ENCODE results near the gene CNN2.

Gene CNN2

GRCh38 chr19:1046117-1046626 lies 19.8 kb downstream of the CNN2 start:
- in situ Hi-C loops (cut with MboI; ENCODE audit: low sequenced_read_pairs), result no loop called here

- in situ Hi-C loops (cut with MboI; ENCODE audit: low sequenced_read_pairs), result no loop called here
These were observed 20.7 kb downstream of the CNN2 start for GRCh38 chr19:1046836-1047695.

- in situ Hi-C loops (cut with MboI; ENCODE audit: low sequenced_read_pairs), result no loop called here
These were observed 21.3 kb downstream of the CNN2 start for GRCh38 chr19:1047696-1048147.

GRCh38 chr19:1049106-1049505 lies 22.7 kb downstream of the CNN2 start:
- in situ Hi-C loops (cut with MboI; ENCODE audit: low sequenced_read_pairs), result no loop called here

GRCh38 chr19:1049800-1050199 lies 23.4 kb downstream of the CNN2 start:
- in situ Hi-C loops (cut with MboI; ENCODE audit: low sequenced_read_pairs), result no loop called here

GRCh38 chr19:1050989-1051788 lies 24.8 kb downstream of the CNN2 start:
- in situ Hi-C loops (cut with MboI; ENCODE audit: low sequenced_read_pairs), result no loop called here

- in situ Hi-C loops (cut with MboI; ENCODE audit: low sequenced_read_pairs), result no loop called here
These were observed 25.4 kb downstream of the CNN2 start for GRCh38 chr19:1051791-1052190.

- in situ Hi-C loops (cut with MboI; ENCODE audit: low sequenced_read_pairs), result no loop called here
These were observed 26.1 kb downstream of the CNN2 start for GRCh38 chr19:1052349-1052975.

GRCh38 chr19:1053176-1054101 lies 27.0 kb downstream of the CNN2 start:
- in situ Hi-C loops (cut with MboI; ENCODE audit: low sequenced_read_pairs), result no loop called here

GRCh38 chr19:1054102-1055027 lies 28.0 kb downstream of the CNN2 start:
- in situ Hi-C loops (cut with MboI; ENCODE audit: low sequenced_read_pairs), result no loop called here

GRCh38 chr19:1055028-1055425 lies 28.6 kb downstream of the CNN2 start:
- in situ Hi-C loops (cut with MboI; ENCODE audit: low sequenced_read_pairs), result no loop called here

GRCh38 chr19:1055886-1056620 lies 29.6 kb downstream of the CNN2 start:
- in situ Hi-C loops (cut with MboI; ENCODE audit: low sequenced_read_pairs), result no loop called here

GRCh38 chr19:1057176-1057855 lies 30.9 kb downstream of the CNN2 start:
- in situ Hi-C loops (cut with MboI; ENCODE audit: low sequenced_read_pairs), result no loop called here

- in situ Hi-C loops (cut with MboI; ENCODE audit: low sequenced_read_pairs), result no loop called here
These were observed 31.7 kb downstream of the CNN2 start for GRCh38 chr19:1058112-1058511.

GRCh38 chr19:1060689-1061088 lies 34.3 kb downstream of the CNN2 start:
- in situ Hi-C loops (cut with MboI; ENCODE audit: low sequenced_read_pairs), result no loop called here

- in situ Hi-C loops (cut with MboI; ENCODE audit: low sequenced_read_pairs), result no loop called here
These were observed 35.6 kb downstream of the CNN2 start for GRCh38 chr19:1061987-1062386.

- in situ Hi-C loops (cut with MboI; ENCODE audit: low sequenced_read_pairs), result no loop called here
These were observed 36.1 kb downstream of the CNN2 start for GRCh38 chr19:1062387-1063029.
